A673 (cell line): ENCODE measurements around the gene SLC8A2. TPM values are rescaled to one million over a fixed set of nuclear protein-coding genes. Genes with fewer than 3 reads are reported as not detected.

Experiments
- BruUV-seq: library from RNA; stranded (reverse); fragments of 400-500 nt; replicated peaks from 2 replicates; lab custom pipeline; 2021; lab: Mats Ljungman, UMichigan
- CTCF ChIA-PET: fragments of 300-600 bp; sonication (Branson Sonifier 250); formaldehyde crosslinking; loops from one replicate; lab custom pipeline; 2022; ENCODE audit warnings: antibody characterized with exemption; lab: Charles Lee
- POLR2A ChIA-PET: fragments of 300-600 bp; sonication (Branson Sonifier 250); formaldehyde crosslinking; loops from one replicate; lab custom pipeline; 2022; ENCODE audit warnings: antibody characterized with exemption; ENCODE audit not compliant: low non-redundant PET; lab: Charles Lee
- DNase-seq: peaks from one replicate; pipeline ENCODE4 v3.0.0-alpha.2; 2015; ENCODE audit warnings: low spot score
- H3K27ac ChIP-seq: fragments of 200-600 bp; sonication (generic); 2 replicates; pipeline ENCODE4 v1.5.1; 2016; ENCODE audit warnings: mixed run types, low read depth, mild to moderate bottlenecking, mixed read lengths, antibody characterized with exemption, low read length; ENCODE audit not compliant: poor library complexity, severe bottlenecking
- H3K27me3 ChIP-seq: fragments of 200-600 bp; sonication (generic); replicated peaks from 2 replicates; pipeline ENCODE4 v1.6.1; 2017; ENCODE audit warnings: mixed run types, low read depth, mild to moderate bottlenecking, mixed read lengths, antibody characterized with exemption, low read length; ENCODE audit not compliant: insufficient read depth, poor library complexity
- H3K36me3 ChIP-seq: fragments of 200-600 bp; sonication (generic); 2 replicates; pipeline ENCODE4 v1.6.1; 2016; ENCODE audit warnings: mixed run types, mild to moderate bottlenecking, mixed read lengths, antibody characterized with exemption, low read length; ENCODE audit not compliant: insufficient read depth, poor library complexity, severe bottlenecking
- H3K4me1 ChIP-seq: fragments of 200-600 bp; sonication (generic); 2 replicates; pipeline ENCODE4 v1.6.1; 2017; ENCODE audit warnings: mixed run types, mild to moderate bottlenecking, mixed read lengths, antibody characterized with exemption, low read length; ENCODE audit not compliant: insufficient read depth, poor library complexity, severe bottlenecking
- H3K4me3 ChIP-seq: fragments of 200-600 bp; sonication (generic); 2 replicates; pipeline ENCODE4 v1.5.1; 2016; ENCODE audit warnings: low read depth, mixed run types, mild to moderate bottlenecking, mixed read lengths, low read length; ENCODE audit not compliant: poor library complexity, severe bottlenecking
- H3K9me3 ChIP-seq: fragments of 200-600 bp; sonication (generic); 2 replicates; pipeline ENCODE4 v1.6.1; 2016; ENCODE audit warnings: mixed run types, low read depth, mild to moderate bottlenecking, mixed read lengths, antibody characterized with exemption, low read length; ENCODE audit not compliant: poor library complexity, severe bottlenecking
- CTCF ChIP-seq: fragments of 300-800, 200-600 bp; sonication (generic); conservative IDR thresholded peaks from 2 replicates; pipeline ENCODE4 v1.5.1; 2017; ENCODE audit warnings: low read depth, mild to moderate bottlenecking, antibody characterized with exemption, low read length, moderate library complexity, mixed read lengths
- EZH2 ChIP-seq: fragments of 200-600 bp; sonication (generic); IDR thresholded peaks from 2 replicates; pipeline ENCODE4 v1.6.1; 2017; ENCODE audit warnings: borderline replicate concordance, low read depth, mild to moderate bottlenecking, mixed read lengths, antibody characterized with exemption, low read length; ENCODE audit not compliant: poor library complexity, severe bottlenecking
- intact Hi-C: fragments of 100-400 bp; cut with micrococcal nuclease; formaldehyde crosslinking; loops from one replicate; pipeline ENCODE4 v1.10.0; 2022; ENCODE audit not compliant: unreplicated experiment
- total RNA-seq: library from RNA; stranded (reverse); gene quantifications from 2 replicates; pipeline ENCODE4 v1.2.3, GENCODE V29; 2021

The SLC8A2 gene
- total RNA-seq, 1 experiment from 2014 or later: 3.2 TPM

DNA sequence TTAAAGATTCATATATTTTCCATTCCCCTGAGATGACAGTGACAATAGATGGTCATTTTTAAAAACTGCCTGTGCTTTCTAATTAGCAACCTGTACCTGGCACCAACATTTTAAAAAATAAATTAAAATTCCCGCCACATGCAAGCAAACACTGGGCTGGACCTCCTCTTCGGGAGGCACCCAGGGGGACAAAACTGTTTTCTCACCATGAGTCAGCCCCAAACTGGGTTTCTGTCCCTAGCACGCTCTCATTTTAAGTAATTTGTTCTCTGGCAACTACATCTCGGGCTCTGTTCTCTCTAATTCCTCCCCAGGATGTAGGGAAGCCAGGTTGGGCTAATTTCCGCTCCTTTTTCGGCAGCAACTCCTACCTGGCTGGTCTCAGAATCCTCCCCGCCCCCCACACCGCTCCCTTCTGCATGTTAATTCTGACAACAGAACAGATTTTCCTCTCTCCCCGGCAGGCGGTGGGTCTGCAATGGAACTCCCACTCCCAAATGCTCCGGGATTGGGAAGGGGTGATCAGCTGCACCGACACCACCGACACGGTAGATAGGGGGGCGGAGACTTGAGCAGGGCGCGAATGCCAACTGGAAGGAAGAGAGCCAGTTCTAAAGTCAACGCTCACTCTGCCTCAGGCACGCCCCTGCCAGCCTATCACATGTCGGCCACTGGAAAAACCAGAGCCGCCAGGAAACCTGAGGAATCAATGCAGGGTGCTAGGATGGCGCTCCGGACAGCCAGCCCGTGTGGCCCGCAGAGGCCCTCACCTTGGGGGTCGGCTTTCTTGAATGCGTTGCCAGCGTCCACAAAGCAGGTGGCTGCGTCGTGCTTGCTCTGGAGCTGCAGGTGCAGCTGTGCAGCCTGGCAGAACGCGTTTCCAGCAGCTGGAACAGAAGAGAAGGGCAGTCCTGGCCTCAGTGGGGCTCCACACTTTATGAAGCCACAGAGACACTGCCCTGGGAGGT lies 28.5 kb upstream of the SLC8A2 start:
- DNase-seq: no peak
- no peak for TF ChIP-seq CTCF
- intact Hi-C loops: no loop called here
- no peaks in the 10 kb centered on the region for H3K4me1 ChIP-seq
- BruUV-seq: no TSS peak
- POLR2A ChIA-PET: no interaction called here
- H3K9me3 ChIP-seq: no peaks in the 10 kb centered on the region
- CTCF ChIA-PET: interaction anchor here (0.6 kb wide), 1 partner anchor 202 kb away, joined by 4 read pairs; no protein-coding TSS in a partner anchor
- no peak overlapping the region for H3K4me3 ChIP-seq
- H3K27me3 ChIP-seq: no peaks in the 10 kb centered on the region
- H3K27ac ChIP-seq: no peak overlapping the region
- peaks cover 11% of the 10 kb centered on the region for H3K36me3 ChIP-seq

- TF ChIP-seq CTCF (no peak), EZH2 (no peak)
- Histone ChIP-seq H3K36me3 (peaks cover 11% of the 10 kb centered on the region), H3K4me1 (no peaks in the 10 kb centered on the region), H3K4me3 (no peak overlapping the region), H3K27me3 (no peaks in the 10 kb centered on the region), H3K9me3 (no peaks in the 10 kb centered on the region), H3K27ac (no peak overlapping the region)
- ChIA-PET POLR2A (no interaction called here), CTCF (no interaction called here)
- intact Hi-C loops: no loop called here
- BruUV-seq: no TSS peak
- no peak for DNase-seq
Measured at GRCh38 chr19:47499371-47499770, 27.7 kb upstream of the SLC8A2 start.

GRCh38 chr19:47498561-47498960 lies 26.9 kb upstream of the SLC8A2 start:
- Histone ChIP-seq H3K9me3 (no peaks in the 10 kb centered on the region), H3K4me1 (no peaks in the 10 kb centered on the region), H3K36me3 (peaks cover 11% of the 10 kb centered on the region), H3K27me3 (no peaks in the 10 kb centered on the region), H3K4me3 (no peak overlapping the region), H3K27ac (no peak overlapping the region)
- intact Hi-C loops: no loop called here
- ChIA-PET CTCF (no interaction called here), POLR2A (no interaction called here)
- TF ChIP-seq CTCF (no peak), EZH2 (no peak)
- no TSS peak for BruUV-seq
- no peak for DNase-seq
